Kidney (tissue), 14 donors: ENCODE data around the gene DNM1. TPM values are rescaled to one million over a fixed set of nuclear protein-coding genes. Genes with fewer than 3 reads are reported as not detected.
A peak's percentile ranks its signal among the peaks of the same experiment; 100 is the strongest.

ENCODE experiments used
- DNase-seq, 5 donors: peaks; one replicate each; pipeline ENCODE4 v3.0.0-alpha.2; 2013 to 2020
- FAIRE-seq: peaks from 2 replicates; lab custom pipeline; 2012; peaks lifted over from hg19 to GRCh38; lab: Jason Lieb, UNC
- H3K27ac ChIP-seq, 2 donors: one replicate each; pipeline ENCODE4 v1.7.0; 2013; ENCODE audit warnings: low read depth in 2 of 2, low read length in 2 of 2, inconsistent platforms in 1 of 2
- H3K27me3 ChIP-seq: one replicate; pipeline ENCODE4 v1.7.1; 2013; ENCODE audit warnings: low read length, inconsistent platforms; ENCODE audit not compliant: control insufficient read depth, insufficient read depth
- H3K36me3 ChIP-seq, 3 donors: one replicate each; pipeline versions ENCODE4 v1.7.0 to v1.7.1; 2013; ENCODE audit warnings: low read length in 3 of 3, control low read depth in 1 of 3, inconsistent platforms in 1 of 3; ENCODE audit not compliant: insufficient read depth in 3 of 3, control insufficient read depth in 2 of 3
- H3K4me1 ChIP-seq, 3 donors: one replicate each; pipeline versions ENCODE4 v1.7.0 to v1.7.1; 2013; ENCODE audit warnings: low read length in 3 of 3, inconsistent platforms in 1 of 3, low read depth in 1 of 3; ENCODE audit not compliant: control insufficient read depth in 2 of 3, insufficient read depth in 2 of 3
- H3K4me3 ChIP-seq, 3 donors: one replicate each; pipeline versions ENCODE4 v1.7.0 to v1.8.1; 2013; ENCODE audit warnings: low read length in 3 of 3, control low read depth in 1 of 3, inconsistent platforms in 1 of 3
- H3K9ac ChIP-seq, 3 donors: one replicate each; pipeline versions ENCODE4 v1.7.0 to v1.7.1; 2013; ENCODE audit warnings: low read length in 3 of 3, control low read depth in 1 of 3, inconsistent platforms in 1 of 3
- H3K9me3 ChIP-seq, 3 donors: one replicate each; pipeline versions ENCODE4 v1.7.0 to v1.7.1; 2013; ENCODE audit warnings: low read length in 3 of 3, control low read depth in 1 of 3, inconsistent platforms in 1 of 3; ENCODE audit not compliant: control insufficient read depth in 2 of 3, insufficient read depth in 1 of 3
- CTCF ChIP-seq: IDR thresholded peaks from 3 replicates; pipeline ENCODE4 v1.5.1; 2012; ENCODE audit warnings: mild to moderate bottlenecking, moderate library complexity, borderline replicate concordance; ENCODE audit not compliant: insufficient read depth; ENCODE audit errors: extremely low read depth
- intact Hi-C: fragments of 100-400 bp; cut with DNase I; formaldehyde crosslinking; loops from one replicate; pipeline ENCODE4 v1.11.1; 2022
- polyA plus RNA-seq: library from polyadenylated mRNA; stranded (reverse); fragments of 350-450 nt; fragmentation: Illumina TruSeq; extraction: RNeasy Lipid Tissue Mini Kit (QIAGEN cat#74804); gene quantifications from one replicate; pipeline ENCODE4 v1.2.3, GENCODE V29; 2014; ENCODE audit warnings: low read depth, low replicate concordance; ENCODE audit not compliant: insufficient read depth
- total RNA-seq: library from RNA; stranded (reverse); fragmentation: NEBNext Ultra II Directional; extraction: Animal tissue kit (Norgen Biotek cat#: 25700); gene quantifications from one replicate; pipeline ENCODE4 v1.2.1, GENCODE V29; 2021
- donor health status: control.
- donor health status: control.
- donor health status: control.
- donor health status: control.
- donor health status: control.
- donor health status: DM: yes; HTN: yes; CAD: no.
- donor health status: Normal renal cell carcinoma (clear cell type).

Gene DNM1
- total and polyA plus RNA-seq, 2 donors from 2014 or later, result 7.3 to 22.6 TPM

GRCh38 chr9:128258326-128258725, 55.1 kb downstream of the DNM1 start:
- Histone ChIP-seq H3K9ac (no peak overlapping the region), H3K27me3 (no peaks in the 10 kb centered on the region), H3K27ac (no peak overlapping the region), H3K4me1 (no peaks in the 10 kb centered on the region), H3K4me3 (no peak overlapping the region), H3K9me3 (no peaks in the 10 kb centered on the region), H3K36me3 (peaks cover 5 to 45% (median 34%) of the 10 kb centered on the region in 3 donors)
- intact Hi-C loops, result no loop called here
- TF ChIP-seq CTCF, result no peak
- no peak for FAIRE-seq
- peak in 1 of 5 donors; percentile 42 for DNase-seq

DNA sequence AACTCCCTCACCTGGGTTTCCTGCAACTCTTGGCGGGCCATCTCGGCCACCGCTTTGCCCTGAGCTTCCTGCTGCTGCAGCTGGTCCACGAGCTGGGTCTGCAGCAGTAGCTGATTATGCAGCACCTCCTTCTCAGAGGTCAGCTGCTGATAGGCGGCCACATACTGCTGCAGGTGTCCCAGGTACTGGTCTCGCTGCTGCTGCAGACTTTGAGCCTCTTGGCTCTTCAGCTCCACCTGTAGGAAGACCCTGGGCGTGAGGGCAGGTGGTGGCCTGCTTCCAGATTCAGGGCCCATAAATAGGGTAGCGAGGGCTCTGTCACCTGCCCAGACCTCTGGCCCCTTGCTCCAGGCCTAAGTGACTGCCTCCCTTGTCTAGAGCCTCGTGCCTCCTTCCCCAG, 56.0 kb downstream of the DNM1 start:
- Histone ChIP-seq H3K27me3 (no peaks in the 10 kb centered on the region), H3K4me3 (no peak overlapping the region), H3K36me3 (peaks cover 5 to 45% (median 34%) of the 10 kb centered on the region in 3 donors), H3K4me1 (no peaks in the 10 kb centered on the region), H3K9ac (no peak overlapping the region), H3K27ac (no peak overlapping the region), H3K9me3 (no peaks in the 10 kb centered on the region)
- DNase-seq (peak in 1 of 5 donors; percentile 48), FAIRE-seq (no peak)
- TF ChIP-seq CTCF, result no peak
- intact Hi-C loops, result no loop called here

DNA sequence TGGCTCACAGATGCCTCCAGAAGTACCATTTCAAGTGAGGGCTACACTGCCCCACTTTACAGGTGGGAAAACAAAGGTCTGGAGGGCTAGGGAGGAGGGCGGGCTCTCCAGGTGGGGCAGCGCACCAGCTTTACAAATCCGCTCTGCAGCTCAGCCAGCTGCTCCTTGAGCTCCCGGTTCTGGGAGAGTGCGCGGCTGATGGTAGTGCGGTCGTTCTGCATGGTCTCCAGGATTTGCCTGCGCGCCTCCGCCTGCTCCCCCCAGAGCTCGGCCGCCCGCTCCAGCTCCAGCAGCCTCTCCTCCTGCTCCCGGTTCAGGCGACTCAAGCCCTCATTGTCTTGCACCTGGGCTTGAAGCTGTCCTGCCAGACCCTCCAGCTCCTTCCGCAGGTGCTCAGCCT, 57.2 kb downstream of the DNM1 start:
- Histone ChIP-seq H3K4me1 (no peaks in the 10 kb centered on the region), H3K27me3 (no peaks in the 10 kb centered on the region), H3K9me3 (no peaks in the 10 kb centered on the region), H3K27ac (no peak overlapping the region), H3K4me3 (no peak overlapping the region), H3K36me3 (peaks cover 5 to 54% (median 41%) of the 10 kb centered on the region in 3 donors), H3K9ac (no peak overlapping the region)
- intact Hi-C loops, result no loop called here
- TF ChIP-seq CTCF, result no peak
- FAIRE-seq (no peak), DNase-seq (peak in 1 of 5 donors; percentile 51)

GRCh38 chr9:128262687-128263086, 59.5 kb downstream of the DNM1 start:
- intact Hi-C loops, result no loop called here
- FAIRE-seq (no peak), DNase-seq (no peak)
- Histone ChIP-seq H3K27me3 (no peaks in the 10 kb centered on the region), H3K27ac (no peak overlapping the region), H3K4me1 (no peaks in the 10 kb centered on the region), H3K4me3 (no peak overlapping the region), H3K9ac (no peak overlapping the region), H3K36me3 (peaks cover 5 to 48% (median 43%) of the 10 kb centered on the region in 3 donors), H3K9me3 (no peaks in the 10 kb centered on the region)
- no peak for TF ChIP-seq CTCF
